Coronary artery (tissue), 2 donors: ENCODE results near the gene MIR17HG.

Experiments
- DNase-seq: peaks from one replicate; pipeline ENCODE4 v3.0.0-alpha.2; 2017; ENCODE audit warnings: low spot score
- H3K27ac ChIP-seq, 2 donors: fragments of 200-600 bp; sonication (generic); one replicate each; pipeline ENCODE4 v1.5.1; 2016 to 2019
- H3K4me3 ChIP-seq: fragments of 200-600 bp; sonication (generic); 2 replicates; pipeline ENCODE4 v1.5.1; 2016; ENCODE audit warnings: mild to moderate bottlenecking, moderate library complexity
- CTCF ChIP-seq: fragments of 200-600 bp; sonication (generic); IDR thresholded peaks from one replicate; pipeline ENCODE4 v1.5.1; 2019; ENCODE audit warnings: antibody characterized with exemption

MIR17HG gene

GRCh38 chr13:91308299-91308698, 39.2 kb upstream of the MIR17HG start:
- Histone ChIP-seq H3K27ac (no peak overlapping the region), H3K4me3 (no peak overlapping the region)
- TF ChIP-seq CTCF: no peak

GRCh38 chr13:91311491-91311890, 36.0 kb upstream of the MIR17HG start:
- DNase-seq: no peak
- Histone ChIP-seq H3K27ac (no peak overlapping the region), H3K4me3 (no peak overlapping the region)
- no peak for TF ChIP-seq CTCF

More at GRCh38 chr13:91308299-91308698, 39.2 kb upstream of the MIR17HG start:
- DNase-seq: no peak

DNA sequence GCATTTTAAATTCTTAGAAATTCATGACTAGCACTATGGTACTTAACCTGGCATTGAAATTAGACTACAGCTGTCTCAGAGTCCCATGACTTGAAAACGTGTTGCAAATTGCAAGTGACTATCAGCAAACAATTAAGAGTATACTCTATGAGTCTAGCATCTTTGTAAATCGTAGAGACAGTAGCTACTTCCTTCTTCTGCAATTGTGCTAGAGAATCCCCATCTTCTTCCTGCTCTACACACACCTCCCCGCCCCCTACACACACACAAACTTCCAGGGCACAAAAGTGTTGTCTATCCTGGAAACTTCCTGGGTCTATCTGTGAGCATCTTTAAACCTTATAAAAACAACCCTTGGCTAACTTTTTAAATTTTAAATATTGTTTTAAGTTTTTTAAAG, 35.2 kb upstream of the MIR17HG start:
- DNase-seq: no peak
- TF ChIP-seq CTCF: no peak
- H3K27ac ChIP-seq: no peak overlapping the region
- no peak overlapping the region for H3K4me3 ChIP-seq

GRCh38 chr13:91313103-91313502, 34.4 kb upstream of the MIR17HG start:
- peak; percentile 28 for TF ChIP-seq CTCF
- DNase-seq: no peak
- Histone ChIP-seq H3K4me3 (no peak overlapping the region), H3K27ac (no peak overlapping the region)

DNA sequence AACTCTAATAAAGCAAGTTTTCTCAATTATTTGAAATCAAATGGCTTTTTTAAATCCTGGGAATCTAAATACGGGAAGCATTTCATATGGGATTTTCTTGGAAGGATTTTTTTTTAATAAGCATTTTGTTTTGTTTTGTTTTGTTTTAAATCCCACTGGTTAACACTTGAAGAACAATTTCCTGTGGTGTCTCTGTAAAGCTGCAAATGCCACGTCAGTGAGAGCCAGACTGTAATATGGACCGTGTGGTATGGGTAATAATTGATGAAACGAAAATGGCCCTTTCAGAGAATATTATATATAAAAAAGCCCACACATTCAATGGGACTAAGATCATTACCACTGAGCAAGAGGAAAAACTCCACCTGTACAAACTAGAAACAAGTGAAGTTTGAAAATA, 33.9 kb upstream of the MIR17HG start:
- no peak for DNase-seq
- no peak overlapping the region for H3K4me3 ChIP-seq
- no peak for TF ChIP-seq CTCF
- no peak overlapping the region for H3K27ac ChIP-seq

DNA sequence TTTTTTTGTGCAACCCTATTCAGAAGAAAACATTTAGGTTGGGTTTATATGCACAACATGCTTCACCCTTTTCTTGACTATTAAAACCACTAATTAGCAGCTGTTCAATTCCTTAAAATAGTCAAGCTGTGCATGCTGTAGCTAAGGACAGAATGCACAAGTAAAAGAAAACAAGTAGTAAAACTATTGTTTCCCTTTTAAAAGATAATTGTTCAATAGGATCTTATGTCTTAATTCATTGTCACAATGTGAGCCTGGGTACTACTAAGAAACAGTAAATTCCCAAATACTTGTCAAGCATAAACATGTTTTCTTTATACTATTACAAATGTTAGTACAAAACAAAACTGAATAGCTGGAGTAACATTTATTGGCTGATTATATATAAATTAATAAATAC, 32.6 kb upstream of the MIR17HG start:
- H3K27ac ChIP-seq: no peak overlapping the region
- no peak overlapping the region for H3K4me3 ChIP-seq
- DNase-seq: no peak
- TF ChIP-seq CTCF: no peak

DNA sequence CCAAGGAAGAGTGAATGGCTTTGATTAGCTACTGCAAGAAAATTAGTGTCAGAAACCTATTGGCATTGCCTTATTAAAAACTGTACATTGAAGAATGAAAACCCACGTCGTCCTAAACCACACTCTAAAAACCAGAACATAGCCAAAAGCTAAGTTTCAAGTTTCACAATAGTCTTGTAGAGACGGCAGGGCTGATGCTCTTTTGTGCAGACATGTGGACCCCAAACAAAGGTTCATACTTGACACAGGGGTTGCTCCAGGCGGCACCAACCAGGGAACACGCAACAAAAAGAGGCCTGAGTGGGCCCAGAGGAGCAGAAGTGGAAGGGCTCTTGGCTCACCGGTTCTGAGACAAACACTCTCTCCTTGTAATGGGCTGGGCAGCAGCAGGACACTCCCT, 28.6 kb upstream of the MIR17HG start:
- no peak for TF ChIP-seq CTCF
- Histone ChIP-seq H3K4me3 (no peak overlapping the region), H3K27ac (no peak overlapping the region)
- no peak for DNase-seq
